K562 (cell line): ENCODE measurements around the gene CDKL1. TPM values are rescaled to one million over a fixed set of nuclear protein-coding genes. Genes with fewer than 3 reads are reported as not detected.

Source experiments
- ATAC-seq: fragments of 200-7000 bp; cut with Tn5 transposase; 3 replicates; pipeline ENCODE4 v1.9.1; 2020; ENCODE audit warnings: moderate library complexity
- BruUV-seq: library from RNA; stranded (reverse); fragments of 400-500 nt; replicated peaks from 2 replicates; lab custom pipeline; 2021; lab: Mats Ljungman, UMichigan
- CTCF ChIA-PET: fragments of 300-600 bp; formaldehyde crosslinking; extraction: SDS; loops from one replicate; lab custom pipeline; 2021; ENCODE audit warnings: low intra/inter-chr PET ratio; lab: Yijun Ruan, JAX
- POLR2A ChIA-PET: fragments of 300-600, 350-650 bp; sonication (Branson Sonifier 250); formaldehyde crosslinking; extraction: SDS; loops from one replicate; lab custom pipeline; 2021; ENCODE audit warnings: antibody characterized with exemption, inconsistent platforms; lab: Yijun Ruan, JAX
- DNase-seq, 4 experiments: peaks; one replicate each; pipeline versions ENCODE4 v3.0.0 to v3.0.0-alpha.2; 2011 to 2018; ENCODE audit warnings: low spot score in 3 of 4, mixed read lengths in 3 of 4; ENCODE audit errors: extremely low read depth in 1 of 4
- FAIRE-seq: peaks from 2 replicates; lab custom pipeline; 2011; peaks lifted over from hg19 to GRCh38; lab: Jason Lieb, UNC
- H2AFZ ChIP-seq: 2 replicates; pipeline ENCODE4 v1.6.0; 2011; ENCODE audit warnings: low read depth, low read length, control low read depth, inconsistent platforms
- H3K27ac ChIP-seq: fragments of 200-600 bp; 3 replicates; pipeline ENCODE4 v1.8.0; 2011; ENCODE audit warnings: low read depth, mild to moderate bottlenecking, control low read depth, inconsistent platforms, low read length, moderate library complexity, mixed read lengths; ENCODE audit errors: extremely low read depth
- H3K27me3 ChIP-seq, 2 experiments: fragments of 300-600 bp in 1 of 2; 2 replicates in 1 of 2; 3 replicates in 1 of 2; pipeline versions ENCODE4 v1.6.0 to v1.8.0; 2011; ENCODE audit warnings: inconsistent platforms in 2 of 2, low read length in 2 of 2, mild to moderate bottlenecking in 1 of 2, mixed read lengths in 1 of 2, moderate library complexity in 1 of 2; ENCODE audit not compliant: control insufficient read depth in 2 of 2, insufficient read depth in 2 of 2
- H3K36me3 ChIP-seq: fragments of 300-600 bp; 3 replicates; pipeline ENCODE4 v1.8.0; 2011; ENCODE audit warnings: mild to moderate bottlenecking, low read length, inconsistent platforms; ENCODE audit not compliant: control insufficient read depth, insufficient read depth
- H3K4me1 ChIP-seq, 2 experiments: fragments of 200-600 bp in 1 of 2; replicated peaks in 1 of 2; 2 replicates in 1 of 2; 3 replicates in 1 of 2; pipeline versions ENCODE4 v1.5.1 to v1.8.0; 2011; ENCODE audit warnings: inconsistent platforms in 2 of 2, low read length in 2 of 2, mild to moderate bottlenecking in 1 of 2, mixed read lengths in 1 of 2, moderate library complexity in 1 of 2; ENCODE audit not compliant: control insufficient read depth in 2 of 2, insufficient read depth in 2 of 2
- H3K4me2 ChIP-seq: 2 replicates; pipeline ENCODE4 v1.6.1; 2011; ENCODE audit warnings: low read length, control low read depth, inconsistent platforms, mixed read lengths; ENCODE audit not compliant: insufficient read depth
- H3K4me3 ChIP-seq: fragments of 200-600 bp; sonication (generic), shearing (Covaris generic); 2 replicates; pipeline ENCODE4 v1.5.1; 2016; ENCODE audit warnings: control low read depth, inconsistent platforms
- H3K79me2 ChIP-seq: fragments of 200-600 bp; 3 replicates; pipeline ENCODE4 v1.8.0; 2011; ENCODE audit warnings: low read length, inconsistent platforms; ENCODE audit not compliant: control insufficient read depth, insufficient read depth
- H3K9ac ChIP-seq, 2 experiments: 2 replicates each; pipeline versions ENCODE4 v1.6.0 to v1.6.1; 2011; ENCODE audit warnings: low read depth in 2 of 2, low read length in 2 of 2, control low read depth in 1 of 2, inconsistent platforms in 1 of 2, mild to moderate bottlenecking in 1 of 2, mixed read lengths in 1 of 2; ENCODE audit not compliant: insufficient read depth in 1 of 2
- H3K9me1 ChIP-seq: one replicate; pipeline ENCODE4 v1.6.0; 2011; ENCODE audit warnings: inconsistent platforms, mild to moderate bottlenecking, low read length, moderate library complexity; ENCODE audit not compliant: control insufficient read depth, insufficient read depth
- H3K9me3 ChIP-seq: replicated peaks from 2 replicates; pipeline ENCODE4 v1.5.1; 2011; ENCODE audit warnings: low read depth, low read length, inconsistent platforms; ENCODE audit not compliant: control insufficient read depth, insufficient read depth
- H4K20me1 ChIP-seq: replicated peaks from 2 replicates; pipeline ENCODE4 v1.6.1; 2011; ENCODE audit warnings: low read length, inconsistent platforms, mixed read lengths; ENCODE audit not compliant: control insufficient read depth, insufficient read depth
- ADNP ChIP-seq: fragments of 200-800 bp; sonication (Bioruptor generic); IDR thresholded peaks from 2 replicates; pipeline ENCODE4 v1.6.1; 2016; ENCODE audit warnings: missing genetic modification characterization, missing compliant biosample characterization
- DNMT1 ChIP-seq: fragments of 450-650 bp; IDR thresholded peaks from 2 replicates; pipeline ENCODE4 v1.6.1; 2016; ENCODE audit warnings: antibody characterized with exemption, mild to moderate bottlenecking
- ELF1 ChIP-seq: fragments of 200-800 bp; sonication (Bioruptor generic); IDR thresholded peaks from 2 replicates; pipeline ENCODE4 v1.6.1; 2016; ENCODE audit warnings: missing genetic modification characterization, missing compliant biosample characterization
- HDAC3 ChIP-seq: fragments of 450-650 bp; IDR thresholded peaks from 2 replicates; pipeline ENCODE4 v1.6.1; 2018; ENCODE audit warnings: borderline replicate concordance, mild to moderate bottlenecking, moderate library complexity; ENCODE audit not compliant: partially characterized antibody
- KDM1A ChIP-seq, 2 experiments: fragments of 450-650 bp; IDR thresholded peaks; 2 replicates each; pipeline ENCODE4 v1.6.1; 2016; ENCODE audit warnings: mild to moderate bottlenecking in 2 of 2
- KLF1 ChIP-seq: fragments of 450-650 bp; IDR thresholded peaks from 2 replicates; pipeline ENCODE4 v1.6.1; 2016; ENCODE audit warnings: missing genetic modification characterization, missing compliant biosample characterization
- MTA1 ChIP-seq: fragments of 450-650 bp; IDR thresholded peaks from 2 replicates; pipeline ENCODE4 v1.6.1; 2017; ENCODE audit warnings: borderline replicate concordance
- MTF1 ChIP-seq: fragments of 250-450 bp; sonication (Bioruptor Pico); IDR thresholded peaks from 2 replicates; pipeline ENCODE4 v1.9.0; 2021; ENCODE audit warnings: moderate library complexity, mild to moderate bottlenecking, inconsistent platforms, borderline replicate concordance
- NFE2L1 ChIP-seq: fragments of 450-650 bp; IDR thresholded peaks from 2 replicates; pipeline ENCODE4 v1.6.1; 2016; ENCODE audit warnings: missing genetic modification characterization, low read depth, mild to moderate bottlenecking, missing compliant biosample characterization, moderate library complexity, borderline replicate concordance
- PML ChIP-seq: IDR thresholded peaks from 2 replicates; pipeline ENCODE4 v1.6.1; 2012; ENCODE audit warnings: low read length, inconsistent platforms
- RBM39 ChIP-seq: fragments of 200-400 bp; formaldehyde crosslinking; optimal IDR thresholded peaks from 2 replicates; pipeline ENCODE3; 2018; ENCODE audit warnings: low read depth, low read length
- SIRT6 ChIP-seq: IDR thresholded peaks from one replicate; pipeline ENCODE4 v1.6.1; 2012; ENCODE audit warnings: low read depth, mild to moderate bottlenecking, control low read depth, inconsistent platforms, low read length, moderate library complexity
- STAG1 ChIP-seq: sonication (generic); formaldehyde crosslinking; IDR thresholded peaks from 2 replicates; pipeline ENCODE4 v1.5.0; 2020; ENCODE audit warnings: missing genetic modification reagents, borderline replicate concordance
- WGBS: fragments of 100-300 bp; shearing (Covaris generic); methylation state at CpG from one replicate; pipeline ENCODE4 v1.1.6; 2016; ENCODE audit warnings: low coverage, mixed read lengths; ENCODE audit not compliant: insufficient coverage; ENCODE audit errors: missing lambda C conversion rate; 5-methylcytosine and 5-hydroxymethylcytosine counted together
- in situ Hi-C: fragments of 300-500 bp; cut with MboI; formaldehyde crosslinking; loops from 4 replicates; pipeline ENCODE4 v1.15.0; 2018; ENCODE audit warnings: inconsistent platforms, mixed read lengths
- intact Hi-C: fragments of 100-400 bp; cut with micrococcal nuclease; formaldehyde crosslinking; loops from 2 replicates; pipeline ENCODE4 v1.14.2; 2022
- polyA plus RNA-seq, 8 experiments: library from polyadenylated mRNA; depleted of rRNA in 4 of 8; stranded (reverse) in 5 of 8; unstranded in 3 of 8; fragments of >200 nt; fragmentation: Nextera tagmentation in 2 of 8; fragmentation: Illumina TruSeq in 1 of 8; extraction: Ambion mirVana in 2 of 8; extraction: Trizol in 1 of 8; gene quantifications; 2 replicates each; pipeline versions ENCODE4 v1.2.1 to v1.2.3, GENCODE V29; 2011 to 2014; ENCODE audit warnings: inconsistent platforms in 1 of 8, missing spikeins in 1 of 8
- total RNA-seq, 7 experiments: library from RNA; depleted of rRNA in 6 of 7; stranded (reverse); fragments of >200 nt in 6 of 7; fragmentation: Illumina TruSeq in 2 of 7; extraction: Trizol in 2 of 7; gene quantifications; 2 replicates each; pipeline versions ENCODE4 v1.2.1 to v1.2.3, GENCODE V29; 2011 to 2021; ENCODE audit warnings: low replicate concordance in 1 of 7
- TF ChIP-seq, protein P1 (sequence below): fragments of 250-450 bp; sonication (Bioruptor Pico); IDR thresholded peaks from 2 replicates; pipeline ENCODE4 v1.4.0; 2020; ENCODE audit warnings: mild to moderate bottlenecking, moderate library complexity, borderline replicate concordance

The CDKL1 gene
- total and polyA plus RNA-seq, 9 of the 15 experiments (the other 6 are each of a cell fraction or from before 2014, with no cell fraction given) = 2.3 to 35.0 (median 7.5) TPM

GRCh38 chr14:50364792-50365191 is 31.9 kb downstream of the CDKL1 start (continued):
- TF ChIP-seq, protein P1, sequence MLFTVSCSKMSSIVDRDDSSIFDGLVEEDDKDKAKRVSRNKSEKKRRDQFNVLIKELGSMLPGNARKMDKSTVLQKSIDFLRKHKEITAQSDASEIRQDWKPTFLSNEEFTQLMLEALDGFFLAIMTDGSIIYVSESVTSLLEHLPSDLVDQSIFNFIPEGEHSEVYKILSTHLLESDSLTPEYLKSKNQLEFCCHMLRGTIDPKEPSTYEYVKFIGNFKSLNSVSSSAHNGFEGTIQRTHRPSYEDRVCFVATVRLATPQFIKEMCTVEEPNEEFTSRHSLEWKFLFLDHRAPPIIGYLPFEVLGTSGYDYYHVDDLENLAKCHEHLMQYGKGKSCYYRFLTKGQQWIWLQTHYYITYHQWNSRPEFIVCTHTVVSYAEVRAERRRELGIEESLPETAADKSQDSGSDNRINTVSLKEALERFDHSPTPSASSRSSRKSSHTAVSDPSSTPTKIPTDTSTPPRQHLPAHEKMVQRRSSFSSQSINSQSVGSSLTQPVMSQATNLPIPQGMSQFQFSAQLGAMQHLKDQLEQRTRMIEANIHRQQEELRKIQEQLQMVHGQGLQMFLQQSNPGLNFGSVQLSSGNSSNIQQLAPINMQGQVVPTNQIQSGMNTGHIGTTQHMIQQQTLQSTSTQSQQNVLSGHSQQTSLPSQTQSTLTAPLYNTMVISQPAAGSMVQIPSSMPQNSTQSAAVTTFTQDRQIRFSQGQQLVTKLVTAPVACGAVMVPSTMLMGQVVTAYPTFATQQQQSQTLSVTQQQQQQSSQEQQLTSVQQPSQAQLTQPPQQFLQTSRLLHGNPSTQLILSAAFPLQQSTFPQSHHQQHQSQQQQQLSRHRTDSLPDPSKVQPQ (CRISPR knock-in tag) = no peak
- TF ChIP-seq DNMT1 (no peak), STAG1 (CRISPR knock-in tag) (no peak), PML (no peak), ADNP (tag) (no peak), KLF1 (no peak), MTA1 (no peak)

- CTCF ChIA-PET = no interaction called here
- Histone ChIP-seq H3K9ac (no peak overlapping the region; a peak in 1 of 4 replicates), H3K4me1 (peaks cover 9 to 10% of the 10 kb centered on the region in 2 experiments; a peak in 3 of 5 replicates), H2AFZ (peak overlapping the region; percentile 51; the same call in 1 of the 2 replicates), H4K20me1 (no peaks in the 10 kb centered on the region), H3K36me3 (no peaks in the 10 kb centered on the region), H3K4me3 (no peak overlapping the region), H3K79me2 (no peaks in the 10 kb centered on the region), H3K9me3 (no peaks in the 10 kb centered on the region), H3K27me3 (no peaks in the 10 kb centered on the region), H3K27ac (peak overlapping the region; percentile 26; the same call in 1 of the 3 replicates), H3K9me1 (no peaks in the 10 kb centered on the region), H3K4me2 (0 out of 2 replicates have a peak overlapping the region, but pooled peaks have one; percentile 11)
- ATAC-seq (peak; percentile 22; the same call in 1 of the 3 replicates), FAIRE-seq (no peak), DNase-seq (no peak)
- TF ChIP-seq SIRT6 = no peak
- no peak for TF ChIP-seq RBM39
- TF ChIP-seq MTF1 (CRISPR knock-in tag) = no peak
- TF ChIP-seq ELF1 (tag) = 0 out of 2 replicates have a peak, but pooled peaks have one; percentile 17
- TF ChIP-seq HDAC3 = no peak
- TF ChIP-seq NFE2L1 (tag) = no peak
- no peak for TF ChIP-seq KDM1A (IDR thresholded peaks at IDR 0.05)
- intact Hi-C loops (no loop called here), in situ Hi-C loops (no loop called here)
- BruUV-seq = no TSS peak
- POLR2A ChIA-PET = interaction anchor here (1.0 kb wide), 1 partner anchor 13 kb away, joined by 3 read pairs; no protein-coding TSS in a partner anchor
- WGBS = 55% methylated on average over 4 of the region's 4 CpGs
Observed at GRCh38 chr14:50363714-50364111, 33.0 kb downstream of the CDKL1 start.
